HG02870 (cell line): ENCODE results near the gene NEURL1.
"Not testable (repeated sequence)": the region's sequence is repeated elsewhere in the genome, so short reads cannot be mapped to it uniquely, and the experiment has no call there.

Experiments used
- ATAC-seq: cut with Tn5 transposase; IDR thresholded peaks from one replicate; pipeline ENCODE4 v1.9.1; 2021; ENCODE audit warnings: mild to moderate bottlenecking, moderate library complexity; ENCODE audit not compliant: unreplicated experiment

The NEURL1 gene

GRCh38 chr10:103463499-103463898, 30.0 kb upstream of the NEURL1 start:
- no peak for ATAC-seq

- no peak for ATAC-seq
Measured at GRCh38 chr10:103465411-103466179, 27.9 kb upstream of the NEURL1 start.

GRCh38 chr10:103466734-103467133, 26.8 kb upstream of the NEURL1 start:
- no peak for ATAC-seq

- ATAC-seq, result no peak
Measured at GRCh38 chr10:103467406-103467805, 26.1 kb upstream of the NEURL1 start.

GRCh38 chr10:103469201-103469600, 24.3 kb upstream of the NEURL1 start:
- no peak for ATAC-seq

- ATAC-seq, result peak; percentile 68
Measured at GRCh38 chr10:103470761-103471653, 22.5 kb upstream of the NEURL1 start.

GRCh38 chr10:103472005-103472404, 21.5 kb upstream of the NEURL1 start:
- peak; percentile 31 for ATAC-seq

- ATAC-seq, result no peak
Measured at GRCh38 chr10:103473261-103473671, 20.2 kb upstream of the NEURL1 start.

GRCh38 chr10:103474077-103474476, 19.4 kb upstream of the NEURL1 start:
- ATAC-seq, result no peak

GRCh38 chr10:103475437-103475836, 18.1 kb upstream of the NEURL1 start:
- ATAC-seq, result no peak

- no peak for ATAC-seq
Measured at GRCh38 chr10:103476046-103476768, 17.3 kb upstream of the NEURL1 start.

GRCh38 chr10:103478671-103479070, 14.8 kb upstream of the NEURL1 start:
- no peak for ATAC-seq

- ATAC-seq, result no peak
Measured at GRCh38 chr10:103479135-103479534, 14.4 kb upstream of the NEURL1 start, which contains the start of gene CALHM3. CALHM3 (minus strand) TSS chr10:103479240; CDS start chr10:103479032, 208 bp downstream.

- no peak for ATAC-seq
Measured at GRCh38 chr10:103480521-103480920, 13.0 kb upstream of the NEURL1 start.

GRCh38 chr10:103481974-103482531, 11.5 kb upstream of the NEURL1 start:
- ATAC-seq, result peak; percentile 76

GRCh38 chr10:103486635-103487409, 6.7 kb upstream of the NEURL1 start:
- ATAC-seq, result not testable (repeated sequence)

GRCh38 chr10:103487410-103487708, 6.1 kb upstream of the NEURL1 start:
- ATAC-seq, result no peak

- ATAC-seq, result no peak
Measured at GRCh38 chr10:103490986-103491314, 2.6 kb upstream of the NEURL1 start.

GRCh38 chr10:103491729-103492364, 1.7 kb upstream of the NEURL1 start:
- no peak for ATAC-seq
